GM18951 (cell line): ENCODE data around the gene MARS2.
"Not testable (repeated sequence)": the region's sequence is repeated elsewhere in the genome, so short reads cannot be mapped to it uniquely, and the experiment has no call there.

ENCODE experiments used
- POLR2A ChIP-seq: IDR thresholded peaks from 4 replicates; pipeline ENCODE4 v1.6.1; 2011; ENCODE audit warnings: mild to moderate bottlenecking; ENCODE audit not compliant: insufficient read length, insufficient read depth; ENCODE audit errors: extremely low read depth
- in situ Hi-C: fragments of 300-500 bp; cut with MboI; formaldehyde crosslinking; loops from one replicate; pipeline ENCODE4 v1.12.0; 2022; ENCODE audit warnings: low sequenced_read_pairs, mixed read lengths, inconsistent platforms; ENCODE audit not compliant: unreplicated experiment

MARS2 gene

DNA sequence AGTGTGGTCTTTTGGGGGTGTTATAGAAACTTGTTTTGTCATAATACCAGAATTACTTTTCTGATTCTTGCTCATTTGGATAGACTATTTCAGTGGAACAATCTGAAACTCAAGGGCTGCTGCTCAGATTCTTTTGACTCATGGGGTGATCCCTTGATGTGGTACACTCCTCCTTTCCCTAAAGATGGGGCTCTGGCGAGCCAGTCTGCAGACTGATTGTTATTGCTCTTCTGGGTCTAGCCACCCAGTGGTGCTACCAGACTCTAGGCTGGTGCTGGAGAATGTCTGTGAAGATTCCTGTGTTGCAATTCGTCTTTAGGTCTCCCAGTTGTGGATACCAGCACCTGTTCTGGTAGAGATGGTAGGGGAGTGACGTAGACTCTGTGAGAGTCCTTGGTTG, 4.2 kb upstream of the MARS2 start:
- in situ Hi-C loops = no loop called here
- TF ChIP-seq POLR2A = no peak

DNA sequence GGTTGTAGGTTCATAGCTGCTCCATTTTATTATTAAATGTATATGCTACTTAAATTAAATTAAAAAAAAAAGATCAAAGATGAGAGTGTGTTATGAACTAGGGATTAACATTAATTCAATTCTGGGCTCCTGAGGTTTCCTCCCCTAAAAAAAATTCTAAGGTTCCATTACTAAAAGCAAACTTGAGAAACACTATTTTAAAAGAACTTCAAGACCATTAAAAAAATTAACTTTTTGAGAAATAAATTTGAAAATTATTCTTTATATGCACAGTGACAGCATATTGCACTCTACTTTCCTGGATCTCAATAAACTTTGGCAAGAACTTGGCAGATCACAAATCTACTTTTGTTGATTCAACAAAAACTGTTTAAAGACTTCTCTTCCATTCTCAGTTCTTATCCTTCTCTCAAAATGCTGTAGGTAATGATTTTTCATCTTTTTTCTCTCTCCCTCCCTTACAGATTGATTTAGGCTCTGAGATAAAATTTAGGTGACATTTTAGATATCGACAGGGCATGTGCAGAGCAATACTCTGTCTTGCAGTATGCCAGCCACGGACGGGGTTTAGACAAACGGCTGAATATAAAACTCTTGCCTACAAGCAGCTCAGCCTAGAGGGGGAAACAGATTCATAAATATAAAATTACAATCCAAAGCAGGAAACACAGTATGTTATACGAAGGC, 592 bp upstream of the MARS2 start:
- no peak for TF ChIP-seq POLR2A
- in situ Hi-C loops = no loop called here

- in situ Hi-C loops = no loop called here
- no peak for TF ChIP-seq POLR2A
Observed at GRCh38 chr2:197705912-197706838, 1.0 kb downstream of the MARS2 start.

DNA sequence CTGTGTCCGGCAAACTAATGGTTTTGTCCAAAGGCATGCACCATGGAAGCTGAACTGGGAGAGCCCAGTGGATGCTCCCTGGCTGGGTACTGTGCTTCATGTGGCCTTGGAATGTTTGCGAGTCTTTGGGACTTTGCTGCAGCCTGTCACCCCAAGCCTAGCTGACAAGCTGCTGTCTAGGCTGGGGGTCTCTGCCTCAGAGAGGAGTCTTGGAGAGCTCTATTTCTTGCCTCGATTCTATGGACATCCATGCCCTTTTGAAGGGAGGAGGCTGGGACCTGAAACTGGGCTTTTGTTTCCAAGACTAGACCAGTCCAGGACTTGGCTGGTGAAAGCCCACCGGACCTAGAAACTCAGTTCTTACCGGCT, 1.7 kb downstream of the MARS2 start:
- in situ Hi-C loops = no loop called here
- no peak for TF ChIP-seq POLR2A

GRCh38 chr2:197707316-197708213, 2.4 kb downstream of the MARS2 start:
- no peak for TF ChIP-seq POLR2A
- in situ Hi-C loops = no loop called here

DNA sequence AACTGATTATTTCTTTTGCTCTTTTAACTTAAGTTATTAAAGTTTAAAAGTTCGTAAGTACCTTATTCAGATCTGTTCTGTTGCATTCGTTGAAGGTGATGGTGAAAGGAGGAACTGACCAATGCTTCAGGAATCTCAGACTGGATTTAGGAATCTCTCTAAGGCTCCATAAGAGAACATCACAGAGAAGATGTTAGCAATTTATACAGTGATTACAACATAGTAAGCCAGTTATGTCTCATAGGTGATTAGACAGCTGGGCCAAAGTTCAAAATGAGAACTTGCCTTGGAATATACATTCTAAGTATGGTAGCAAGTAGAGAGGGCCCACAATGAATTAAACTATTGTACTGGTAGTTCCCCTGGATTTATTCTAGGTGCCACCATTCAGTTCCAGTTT, 3.2 kb downstream of the MARS2 start:
- in situ Hi-C loops = no loop called here
- TF ChIP-seq POLR2A = no peak

- in situ Hi-C loops = not testable (repeated sequence)
Observed at GRCh38 chr2:197709140-197709539, 4.0 kb downstream of the MARS2 start.

DNA sequence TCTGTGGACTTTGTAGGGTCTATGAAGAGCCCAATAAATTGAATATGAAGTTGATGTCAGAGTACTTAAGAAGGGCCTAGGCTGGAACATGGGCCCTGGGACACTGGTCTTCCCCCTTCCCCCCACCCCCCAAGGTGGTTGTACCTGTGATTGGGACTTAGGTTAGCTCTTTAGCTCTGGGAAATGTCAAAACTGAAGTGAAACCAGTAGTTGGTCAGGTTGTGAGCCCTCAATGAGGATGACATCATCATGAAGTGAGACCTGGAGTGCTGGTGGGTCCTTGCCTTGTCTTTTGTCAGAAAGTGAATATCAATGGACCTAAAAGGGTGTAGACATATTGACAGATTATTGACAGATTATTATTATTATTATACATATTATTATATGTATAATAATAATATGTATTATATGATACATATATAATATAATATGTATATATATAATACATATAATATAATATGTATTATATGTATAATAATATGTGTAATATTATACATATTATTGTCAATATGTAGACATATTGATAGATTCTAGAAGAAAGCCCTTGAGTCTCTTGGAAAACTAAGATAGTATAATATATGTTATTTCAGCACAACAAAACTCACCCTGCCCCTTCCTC, 5.4 kb downstream of the MARS2 start:
- in situ Hi-C loops = no loop called here

DNA sequence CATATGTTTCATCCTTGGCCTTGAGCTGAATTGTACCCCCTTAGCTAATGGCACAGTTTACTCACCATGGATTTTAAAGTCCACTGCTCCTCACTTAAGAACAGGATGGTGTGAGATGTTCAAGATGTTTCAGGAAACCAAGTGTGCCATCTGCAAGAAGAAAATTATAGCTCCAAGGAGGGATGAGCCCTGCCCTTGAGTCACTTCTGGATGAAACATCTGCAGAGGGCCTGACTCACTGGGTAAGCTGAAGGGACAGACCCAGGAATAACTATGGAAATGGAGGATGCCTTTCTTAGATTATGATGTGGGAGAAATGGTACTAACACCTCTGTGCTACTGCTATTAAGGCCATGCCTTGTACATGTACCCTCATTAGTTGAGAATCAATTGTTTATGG, 6.4 kb downstream of the MARS2 start:
- in situ Hi-C loops = no loop called here
- TF ChIP-seq POLR2A = no peak

More for the DNA sequence above, 5.4 kb downstream of the MARS2 start:
- TF ChIP-seq POLR2A = no peak

DNA sequence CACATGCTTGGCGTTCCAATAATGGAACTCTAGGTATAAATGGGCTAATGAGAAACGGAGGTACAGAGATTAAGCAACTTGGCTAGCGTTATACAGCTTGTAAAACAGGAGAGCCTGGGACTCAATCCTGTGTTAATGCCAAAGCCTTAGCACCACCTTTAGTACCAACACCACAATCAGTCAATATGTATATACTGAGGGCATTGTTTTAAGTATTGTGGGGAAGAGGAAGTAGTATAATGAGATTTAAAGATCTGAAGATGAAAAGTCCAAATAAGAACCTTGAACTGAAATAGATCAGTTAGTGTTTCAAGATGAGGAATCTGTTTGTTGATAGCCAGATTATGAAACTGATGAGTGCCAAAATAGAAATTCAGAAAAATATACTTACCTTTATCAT, 8.1 kb downstream of the MARS2 start:
- in situ Hi-C loops = no loop called here
- no peak for TF ChIP-seq POLR2A

DNA sequence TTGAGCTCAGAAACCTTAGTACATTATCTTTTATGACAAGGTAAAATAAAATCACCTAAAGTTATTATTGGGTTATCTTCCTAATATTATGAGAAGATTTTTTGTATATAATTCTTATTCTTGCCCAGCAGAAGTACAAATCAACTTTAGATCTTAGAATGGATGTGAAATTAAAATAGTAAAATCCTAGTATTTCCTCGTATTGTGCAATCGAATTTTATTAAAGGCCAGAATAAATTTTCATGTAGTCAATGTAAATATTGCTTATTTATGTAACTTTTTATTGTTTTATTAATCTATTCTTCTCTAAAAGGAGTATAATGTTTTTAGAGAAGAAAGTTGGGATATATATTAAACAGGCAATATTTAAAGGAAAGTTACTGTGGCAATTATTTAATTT, 12.7 kb downstream of the MARS2 start:
- TF ChIP-seq POLR2A = no peak

GRCh38 chr2:197727011-197727410, 21.8 kb downstream of the MARS2 start:
- TF ChIP-seq POLR2A = no peak
- in situ Hi-C loops = no loop called here

More for the DNA sequence above, 12.7 kb downstream of the MARS2 start:
- in situ Hi-C loops = no loop called here

DNA sequence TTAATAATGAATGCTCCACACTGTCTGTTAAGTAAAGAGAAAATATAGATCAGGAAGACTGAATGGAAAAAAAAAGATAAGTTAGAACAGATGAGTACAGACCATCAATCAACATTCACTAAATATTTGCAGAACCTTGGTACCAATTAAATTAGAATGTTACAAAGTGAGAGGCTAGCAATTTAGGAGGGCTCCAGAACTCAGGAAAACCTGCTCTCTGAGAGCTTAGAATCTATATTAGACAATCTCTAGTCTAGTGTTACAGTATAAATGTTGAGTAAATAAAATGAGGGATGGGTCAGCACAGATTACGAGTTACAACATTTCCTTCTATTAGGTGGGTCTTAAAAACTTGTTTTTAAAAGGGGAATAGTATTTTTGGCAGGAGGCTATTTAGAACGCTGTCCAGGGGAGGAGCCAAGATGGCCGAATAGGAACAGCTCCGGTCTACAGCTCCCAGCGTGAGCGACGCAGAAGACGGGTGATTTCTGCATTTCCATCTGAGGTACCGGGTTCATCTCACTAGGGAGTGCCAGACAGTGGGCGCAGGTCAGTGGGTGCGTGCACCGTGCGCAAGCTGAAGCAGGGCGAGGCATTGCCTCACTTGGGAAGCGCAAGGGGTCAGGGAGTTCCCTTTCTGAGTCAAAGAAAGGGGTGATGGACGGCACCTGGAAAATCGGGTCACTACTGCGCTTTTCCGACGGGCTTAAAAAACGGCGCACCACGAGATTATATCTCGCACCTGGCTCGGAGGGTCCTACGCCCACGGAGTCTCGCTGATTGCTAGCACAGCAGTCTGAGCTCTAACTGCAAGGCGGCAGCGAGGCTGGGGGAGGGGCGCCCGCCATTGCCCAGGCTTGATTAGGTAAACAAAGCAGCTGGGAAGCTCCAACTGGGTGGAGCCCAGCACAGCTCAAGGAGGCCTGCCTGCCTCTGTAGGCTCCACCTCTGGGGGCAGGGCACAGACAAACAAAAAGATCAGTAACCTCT, 23.7 kb downstream of the MARS2 start:
- in situ Hi-C loops = not testable (repeated sequence)
